Skeletal muscle tissue (tissue), 5 donors: Measurements from ENCODE around the gene SOD3. TPM values are rescaled to one million over a fixed set of nuclear protein-coding genes. Genes with fewer than 3 reads are reported as not detected.

Experiments used
- H3K27ac ChIP-seq: one replicate; pipeline ENCODE4 v1.7.0; 2013; ENCODE audit warnings: mild to moderate bottlenecking, low read depth, low read length, inconsistent platforms
- H3K27me3 ChIP-seq, 3 donors: one replicate each; pipeline ENCODE4 v1.7.0; 2013; ENCODE audit warnings: low read length in 3 of 3; ENCODE audit not compliant: control insufficient read depth in 3 of 3, insufficient read depth in 3 of 3
- H3K36me3 ChIP-seq, 3 donors: one replicate each; pipeline ENCODE4 v1.7.0; 2013; ENCODE audit warnings: low read length in 3 of 3; ENCODE audit not compliant: control insufficient read depth in 3 of 3, insufficient read depth in 3 of 3
- H3K4me1 ChIP-seq, 3 donors: one replicate each; pipeline ENCODE4 v1.7.0; 2013; ENCODE audit warnings: low read length in 3 of 3, mild to moderate bottlenecking in 3 of 3; ENCODE audit not compliant: control insufficient read depth in 3 of 3, insufficient read depth in 3 of 3
- H3K4me3 ChIP-seq, 3 donors: one replicate each; pipeline ENCODE4 v1.7.0; 2013; ENCODE audit warnings: low read length in 3 of 3
- H3K9ac ChIP-seq, 3 donors: one replicate each; pipeline ENCODE4 v1.7.0; 2013; ENCODE audit warnings: low read length in 3 of 3, mild to moderate bottlenecking in 3 of 3, moderate library complexity in 2 of 3, low read depth in 1 of 3
- H3K9me3 ChIP-seq, 3 donors: one replicate each; pipeline ENCODE4 v1.7.0; 2013; ENCODE audit warnings: low read length in 3 of 3; ENCODE audit not compliant: control insufficient read depth in 3 of 3
- small RNA-seq: library from RNA; depleted of rRNA; stranded (forward); fragments of <200 nt; gene quantifications from one replicate; pipeline ENCODE3, GENCODE V24; 2014
- total RNA-seq: library from RNA; depleted of rRNA; stranded (reverse); fragments of >200 nt; gene quantifications from one replicate; pipeline ENCODE4 v1.2.3, GENCODE V29; 2014
- donor health status: Osteomylitis.

The SOD3 gene
- total RNA-seq, 1 donor from 2014 or later = 13.6 TPM

DNA sequence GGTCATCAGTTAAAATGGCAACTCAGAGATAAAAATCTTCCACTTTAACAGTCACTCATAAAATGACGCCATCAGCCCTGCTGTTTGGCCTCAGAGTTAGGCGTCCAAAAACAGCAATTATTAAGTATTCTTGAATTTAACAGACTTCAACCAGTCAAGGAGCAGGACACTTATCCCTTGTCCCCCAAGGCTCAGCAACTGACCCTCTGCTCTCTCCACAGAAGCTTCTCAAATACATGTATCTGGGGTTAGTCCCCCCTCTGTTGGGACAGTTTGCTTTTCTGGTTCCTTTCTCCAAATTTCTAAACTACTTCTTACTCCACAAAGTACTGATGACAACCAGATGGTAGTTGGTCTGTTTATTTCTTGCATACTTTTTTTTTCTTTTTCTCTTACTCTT lies 54.4 kb downstream of the SOD3 start:
- Histone ChIP-seq H3K27me3 (no peaks in the 10 kb centered on the region), H3K36me3 (no peaks in the 10 kb centered on the region), H3K9ac (no peak overlapping the region), H3K9me3 (no peaks in the 10 kb centered on the region), H3K27ac (no peak overlapping the region), H3K4me3 (no peak overlapping the region), H3K4me1 (peaks cover 5 to 12% (median 11%) of the 10 kb centered on the region in 3 donors)

Small RNAs within 50 kb of the gene (small RNA-seq; reads per million reads assigned to genes)
- gene AC006390.1 = not detected

Other genes starting within 250 kb of the SOD3 start
- 165 TPM for gene DHX15, start 211.0 kb upstream of the SOD3 start, total RNA-seq
- gene CCDC149, start 117.5 kb downstream of the SOD3 start, total RNA-seq = 5.7 TPM
- gene LGI2, start 235.4 kb downstream of the SOD3 start, total RNA-seq = 1.6 TPM